Mesendoderm (in vitro differentiated cells): ENCODE data around the gene MIB2.
"Not testable (repeated sequence)": the region's sequence is repeated elsewhere in the genome, so short reads cannot be mapped to it uniquely, and the experiment has no call there.

Experiments used
- DNase-seq: peaks from one replicate; pipeline ENCODE4 v3.0.0; 2013
- H2AK5ac ChIP-seq: 2 replicates; pipeline ENCODE4 v1.6.1; 2013; ENCODE audit warnings: low read length, inconsistent platforms
- H2BK120ac ChIP-seq: 2 replicates; pipeline ENCODE4 v1.6.1; 2013; ENCODE audit warnings: low read depth, mild to moderate bottlenecking, low read length, moderate library complexity, mixed read lengths
- H2BK15ac ChIP-seq: replicated peaks from 2 replicates; pipeline ENCODE4 v1.6.1; 2013; ENCODE audit warnings: low read depth, mild to moderate bottlenecking, moderate library complexity
- H2BK5ac ChIP-seq: 2 replicates; pipeline ENCODE4 v1.6.1; 2013; ENCODE audit warnings: low read length, inconsistent platforms
- H3K18ac ChIP-seq: 2 replicates; pipeline ENCODE4 v1.6.1; 2013; ENCODE audit warnings: mild to moderate bottlenecking, low read length, mixed read lengths
- H3K23ac ChIP-seq: one replicate; pipeline ENCODE4 v1.6.1; 2013; ENCODE audit warnings: low read length
- H3K27ac ChIP-seq: 2 replicates; pipeline ENCODE4 v1.5.1; 2013; ENCODE audit warnings: low read depth, mild to moderate bottlenecking, inconsistent platforms, low read length, moderate library complexity
- H3K27me3 ChIP-seq: 2 replicates; pipeline ENCODE4 v1.6.1; 2013; ENCODE audit warnings: low read length, control low read depth, mild to moderate bottlenecking, inconsistent platforms; ENCODE audit not compliant: insufficient read depth, poor library complexity
- H3K36me3 ChIP-seq: 2 replicates; pipeline ENCODE4 v1.6.1; 2013; ENCODE audit warnings: low read length, inconsistent platforms; ENCODE audit not compliant: control insufficient read depth, insufficient read depth
- H3K4ac ChIP-seq: one replicate; pipeline ENCODE4 v1.6.1; 2013; ENCODE audit warnings: low read depth, mild to moderate bottlenecking, low read length, moderate library complexity
- H3K4me1 ChIP-seq: 2 replicates; pipeline ENCODE4 v1.6.1; 2013; ENCODE audit warnings: low read depth, low read length, inconsistent platforms; ENCODE audit not compliant: control insufficient read depth
- H3K4me2 ChIP-seq: 2 replicates; pipeline ENCODE4 v1.6.1; 2013; ENCODE audit warnings: low read length
- H3K4me3 ChIP-seq: 2 replicates; pipeline ENCODE4 v1.5.1; 2013; ENCODE audit warnings: mild to moderate bottlenecking, low read length
- H3K56ac ChIP-seq: one replicate; pipeline ENCODE4 v1.6.1; 2013; ENCODE audit warnings: low read length
- H3K79me1 ChIP-seq: 2 replicates; pipeline ENCODE4 v1.6.1; 2013; ENCODE audit warnings: low read length, inconsistent platforms
- H3K79me2 ChIP-seq: 2 replicates; pipeline ENCODE4 v1.6.1; 2013; ENCODE audit warnings: mild to moderate bottlenecking, low read length; ENCODE audit not compliant: control insufficient read depth, insufficient read depth
- H3K9ac ChIP-seq: 2 replicates; pipeline ENCODE4 v1.6.1; 2013; ENCODE audit warnings: low read length, inconsistent platforms
- H4K5ac ChIP-seq: one replicate; pipeline ENCODE4 v1.6.1; 2013; ENCODE audit warnings: low read length
- H4K8ac ChIP-seq: one replicate; pipeline ENCODE4 v1.6.1; 2013; ENCODE audit warnings: low read depth, mild to moderate bottlenecking, control low read depth, low read length, moderate library complexity
- WGBS: extraction: QIAGEN DNeasy Blood & Tissue Kit; methylation state at CpG from one replicate; pipeline ENCODE4 v1.1.7; 2013; ENCODE audit warnings: low lambda C conversion rate, missing lambda C conversion rate; ENCODE audit not compliant: insufficient coverage; ENCODE audit errors: extremely low coverage; 5-methylcytosine and 5-hydroxymethylcytosine counted together

Gene MIB2

GRCh38 chr1:1662392-1662791 lies 47.1 kb downstream of the MIB2 start:
- not testable (repeated sequence) for H3K23ac ChIP-seq, H3K4me2 ChIP-seq, H2BK120ac ChIP-seq, H2BK5ac ChIP-seq, H2BK15ac ChIP-seq, H4K5ac ChIP-seq, H3K27ac ChIP-seq, H3K18ac ChIP-seq, H3K56ac ChIP-seq, H3K36me3 ChIP-seq, H2AK5ac ChIP-seq, H3K9ac ChIP-seq, H3K4me1 ChIP-seq, H3K27me3 ChIP-seq, DNase-seq, H4K8ac ChIP-seq, H3K4me3 ChIP-seq, H3K4ac ChIP-seq, H3K79me1 ChIP-seq, H3K79me2 ChIP-seq
- WGBS, result no CpG with 5 or more reads among the region's 9 CpGs

GRCh38 chr1:1662830-1663560 lies 47.7 kb downstream of the MIB2 start:
- not testable (repeated sequence) for H3K9ac ChIP-seq, H3K79me1 ChIP-seq, H2AK5ac ChIP-seq, H3K79me2 ChIP-seq, H2BK120ac ChIP-seq, DNase-seq, H3K4me3 ChIP-seq, H4K8ac ChIP-seq, H2BK15ac ChIP-seq, H3K36me3 ChIP-seq, H2BK5ac ChIP-seq, H3K4me2 ChIP-seq, H3K4ac ChIP-seq, H3K23ac ChIP-seq, H3K27me3 ChIP-seq, H4K5ac ChIP-seq, H3K56ac ChIP-seq, H3K4me1 ChIP-seq, H3K18ac ChIP-seq, H3K27ac ChIP-seq
- no CpG with 5 or more reads among the region's 15 CpGs for WGBS

- not testable (repeated sequence) for H3K27me3 ChIP-seq, H3K4me1 ChIP-seq, DNase-seq, H4K5ac ChIP-seq, H3K18ac ChIP-seq, H3K23ac ChIP-seq, H3K4ac ChIP-seq, H3K79me2 ChIP-seq, H3K9ac ChIP-seq, H3K4me2 ChIP-seq, H2BK15ac ChIP-seq, H3K27ac ChIP-seq, H2BK120ac ChIP-seq, H2BK5ac ChIP-seq, H3K56ac ChIP-seq, H3K4me3 ChIP-seq, H3K36me3 ChIP-seq, H4K8ac ChIP-seq, H3K79me1 ChIP-seq, H2AK5ac ChIP-seq
- WGBS, result no CpG with 5 or more reads among the region's 11 CpGs
Measured at GRCh38 chr1:1664318-1664717, 49.0 kb downstream of the MIB2 start.

- Histone ChIP-seq H3K79me2 (no peaks in the 10 kb centered on the region), H2BK120ac (no peak overlapping the region), H3K36me3 (no peaks in the 10 kb centered on the region), H3K79me1 (no peaks in the 10 kb centered on the region), H2BK15ac (no peak overlapping the region), H2BK5ac (no peak overlapping the region), H4K8ac (no peak overlapping the region), H3K4me1 (no peaks in the 10 kb centered on the region), H4K5ac (no peak overlapping the region), H3K18ac (no peak overlapping the region), H3K27me3 (no peaks in the 10 kb centered on the region), H3K23ac (no peak overlapping the region), H3K27ac (no peak overlapping the region), H3K56ac (no peak overlapping the region), H2AK5ac (no peak overlapping the region), H3K4me3 (no peak overlapping the region), H3K4me2 (no peak overlapping the region), H3K9ac (no peak overlapping the region), H3K4ac (no peak overlapping the region)
- no CpG with 5 or more reads among the region's 27 CpGs for WGBS
- DNase-seq, result no peak
Measured at GRCh38 chr1:1664941-1665814, 49.9 kb downstream of the MIB2 start.

GRCh38 chr1:1665815-1666251 lies 50.5 kb downstream of the MIB2 start:
- Histone ChIP-seq H3K4ac (no peak overlapping the region), H3K79me1 (no peaks in the 10 kb centered on the region), H2AK5ac (no peak overlapping the region), H3K4me2 (no peak overlapping the region), H2BK120ac (no peak overlapping the region), H3K4me1 (no peaks in the 10 kb centered on the region), H4K5ac (no peak overlapping the region), H2BK15ac (no peak overlapping the region), H3K27ac (no peak overlapping the region), H3K4me3 (no peak overlapping the region), H2BK5ac (no peak overlapping the region), H3K18ac (no peak overlapping the region), H3K36me3 (no peaks in the 10 kb centered on the region), H3K79me2 (no peaks in the 10 kb centered on the region), H3K9ac (no peak overlapping the region), H3K23ac (no peak overlapping the region), H3K56ac (no peak overlapping the region), H3K27me3 (no peaks in the 10 kb centered on the region), H4K8ac (no peak overlapping the region)
- DNase-seq, result peak; percentile 44
- no CpG with 5 or more reads among the region's 25 CpGs for WGBS
